Epithelial cell of alveolus of lung (primary cell): ENCODE results near the gene DDB1. TPM values are rescaled to one million over a fixed set of nuclear protein-coding genes. Genes with fewer than 3 reads are reported as not detected.

Experiments
- total RNA-seq: library from RNA; depleted of rRNA; stranded (reverse); fragments of >200 nt; gene quantifications from 2 replicates; pipeline ENCODE4 v1.2.1, GENCODE V29; 2015

The DDB1 gene
- total RNA-seq = 149 and 190 TPM in 2 replicates

DNA sequence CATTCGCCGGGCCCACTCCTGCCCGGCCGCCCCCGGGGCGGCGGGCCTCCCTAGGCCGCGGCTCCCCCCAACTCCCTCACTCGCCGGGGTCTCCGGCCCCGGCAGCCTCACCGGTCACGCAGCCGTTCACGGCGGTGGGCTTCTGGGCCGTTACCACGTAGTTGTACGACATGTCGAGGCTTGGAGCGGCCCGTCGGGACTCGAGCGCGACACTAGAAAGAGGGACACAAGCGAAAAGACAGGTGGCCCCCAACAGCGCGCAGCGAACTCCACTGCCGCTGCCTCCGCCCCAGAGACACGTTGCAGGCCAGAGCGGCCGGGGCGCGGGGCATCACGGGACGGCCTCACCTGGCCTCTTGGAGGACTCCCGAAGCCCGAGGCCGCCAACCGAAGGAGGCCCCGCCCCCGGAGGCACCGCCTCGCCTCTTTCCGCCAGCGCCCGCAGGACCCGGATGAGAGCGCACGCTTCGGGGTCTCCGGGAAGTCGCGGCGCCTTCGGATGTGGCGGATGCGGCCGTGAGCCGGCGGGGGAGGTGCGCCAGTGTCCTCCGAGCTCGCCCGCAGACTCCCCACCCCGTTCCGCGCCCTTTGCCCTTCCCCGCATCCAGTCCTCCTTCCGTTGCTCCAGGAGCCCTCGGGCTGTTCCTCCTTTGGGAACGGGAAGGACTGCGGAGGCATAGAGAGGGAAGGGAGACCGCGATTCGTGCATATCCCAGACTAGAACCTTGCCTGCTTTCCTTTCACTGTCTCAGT is at the start of gene DDB1, which contains the start of gene TKFC:
Gene DDB1 (minus strand): TSS at position 309 of the 753 bp plus-strand sequence. CDS start 137 bp downstream, at position 172.
Gene TKFC (plus strand): TSS at position 432 of the 753 bp plus-strand sequence. CDS start 1,501 bp downstream, outside the sequence.

GRCh38 chr11:61361741-61362541 is 29.0 kb upstream of the DDB1 start, which contains the start of the genes CYB561A3 and TMEM138:
CYB561A3 (minus strand) TSS chr11:61361882; CDS start chr11:61356713, 5,169 bp downstream.
TMEM138 (plus strand) TSS chr11:61362374; CDS start chr11:61364391, 2,017 bp downstream.

GRCh38 chr11:61294717-61295595 is 37.9 kb downstream of the DDB1 start, which contains the start of gene VWCE:
VWCE (minus strand) TSS chr11:61295316; CDS start chr11:61295037, 279 bp downstream.

Other genes starting within 250 kb of the DDB1 start
- not detected in 2 replicates for gene CD5, start 230.6 kb downstream of the DDB1 start, total RNA-seq
- 11.8 and 24.8 TPM in 2 replicates for gene VPS37C, start 171.7 kb downstream of the DDB1 start, total RNA-seq
- not detected in 2 replicates for gene PGA3, start 129.6 kb downstream of the DDB1 start, total RNA-seq
- gene PGA4, start 110.8 kb downstream of the DDB1 start, total RNA-seq = not detected in 2 replicates
- not detected in 2 replicates for gene PGA5, start 91.9 kb downstream of the DDB1 start, total RNA-seq
- gene VWCE, start 37.8 kb downstream of the DDB1 start, total RNA-seq = 2.3 and 2.6 TPM in 2 replicates
- 27.5 and 28.5 TPM in 2 replicates for gene TKFC, start 123 bp upstream of the DDB1 start, total RNA-seq
- 51.8 and 72.4 TPM in 2 replicates for gene CYB561A3, start 28.8 kb upstream of the DDB1 start, total RNA-seq
- 19.6 and 27.9 TPM in 2 replicates for gene TMEM138, start 29.3 kb upstream of the DDB1 start, total RNA-seq
- 12.4 and 14.0 TPM in 2 replicates for gene TMEM216, start 59.5 kb upstream of the DDB1 start, total RNA-seq
- 38.4 and 44.2 TPM in 2 replicates for gene CPSF7, start 96.9 kb upstream of the DDB1 start, total RNA-seq
- gene SDHAF2, start 97.0 kb upstream of the DDB1 start, total RNA-seq = 36.4 and 45.3 TPM in 2 replicates
- 0.64 TPM in 1 of 2 replicates, not detected in the other for gene LRRC10B, start 175.6 kb upstream of the DDB1 start, total RNA-seq
- gene SYT7, start 248.0 kb upstream of the DDB1 start, total RNA-seq = 1.5 and 1.8 TPM in 2 replicates